ENCODE measurements around the gene MBD3. TPM values are rescaled to one million over a fixed set of nuclear protein-coding genes. Genes with fewer than 3 reads are reported as not detected.

Gene MBD3
- total and polyA plus RNA-seq, 4 donors: 12.4 to 57.6 (median 50.2) TPM

- no peak for TF ChIP-seq SP1 (IDR thresholded peaks at IDR 0.05)
- no peak for TF ChIP-seq NR2F2 (IDR thresholded peaks at IDR 0.05)
- no peak for TF ChIP-seq MAX (IDR thresholded peaks at IDR 0.05)
- no peak for TF ChIP-seq FOXA2 (IDR thresholded peaks at IDR 0.05)
- TF ChIP-seq YY1 (IDR thresholded peaks at IDR 0.05): no peak
- no peak for TF ChIP-seq HNF4G (IDR thresholded peaks at IDR 0.05)
- Histone ChIP-seq H3K9ac (ENCODE audit: low read depth in 1 of 2, low read length in 2 of 2) (no peak overlapping the region), H3K27me3 (ENCODE audit: control insufficient read depth in 4 of 4, insufficient read depth in 4 of 4, low read length in 3 of 4) (no peaks in the 10 kb centered on the region), H3K4me1 (ENCODE audit: control insufficient read depth in 4 of 4, insufficient read depth in 4 of 4, low read length in 3 of 4) (peaks cover 5 to 26% (median 19%) of the 10 kb centered on the region in 4 donors), H3K27ac (ENCODE audit: low read depth in 1 of 2, low read length in 2 of 2) (no peak overlapping the region), H3K36me3 (ENCODE audit: control insufficient read depth in 4 of 4, insufficient read depth in 3 of 4, low read depth in 1 of 4, low read length in 3 of 4) (peaks cover 7 to 19% (median 11%) of the 10 kb centered on the region in 4 donors), H3K9me3 (ENCODE audit: control insufficient read depth in 4 of 4, low read length in 3 of 4) (no peaks in the 10 kb centered on the region), H3K4me3 (ENCODE audit: low read depth in 1 of 3, low read length in 3 of 3) (no peak overlapping the region)
- WGBS: 94% methylated on average over 21 of the region's 21 CpGs
- DNase-seq (ENCODE audit: low spot score): no peak
Measured at GRCh38 chr19:1602091-1602707, 9.5 kb upstream of the MBD3 start.

- no peak overlapping the region for H3K27ac ChIP-seq (ENCODE audit: low read depth in 1 of 2, low read length in 2 of 2)
- H3K9ac ChIP-seq (ENCODE audit: low read depth in 1 of 2, low read length in 2 of 2): no peak overlapping the region
- no peak for TF ChIP-seq RXRA (IDR thresholded peaks at IDR 0.05)
- no peak for TF ChIP-seq HNF4A (conservative IDR thresholded peaks at IDR 0.05)
- no peak for TF ChIP-seq RAD21 (IDR thresholded peaks at IDR 0.05)
- no peak for TF ChIP-seq ZBTB33 (IDR thresholded peaks at IDR 0.05)
- no peak for TF ChIP-seq TAF1 (conservative IDR thresholded peaks at IDR 0.05)
- TF ChIP-seq MAX (IDR thresholded peaks at IDR 0.05): no peak
- TF ChIP-seq HNF4G (IDR thresholded peaks at IDR 0.05): no peak
- no peak for TF ChIP-seq FOXA1 (IDR thresholded peaks at IDR 0.05)
- no peak for TF ChIP-seq REST (IDR thresholded peaks at IDR 0.05)
- TF ChIP-seq CTCF (IDR thresholded peaks at IDR 0.05; ENCODE audit: low read depth, low read length, missing input control): no peak
- no peak for TF ChIP-seq GABPA (IDR thresholded peaks at IDR 0.05 in 1 of 2, conservative IDR thresholded peaks at IDR 0.05 in 1 of 2)
- TF ChIP-seq JUND (IDR thresholded peaks at IDR 0.05): no peak
- no peak for TF ChIP-seq YY1 (IDR thresholded peaks at IDR 0.05)
- no peak for TF ChIP-seq SP1 (IDR thresholded peaks at IDR 0.05)
- no peak for TF ChIP-seq EGR1 (IDR thresholded peaks at IDR 0.05; ENCODE audit: low read depth in 2 of 2)
- TF ChIP-seq ATF3 (IDR thresholded peaks at IDR 0.05): no peak
- 90% methylated on average over 14 of the region's 14 CpGs for WGBS
- H3K4me1 ChIP-seq (ENCODE audit: control insufficient read depth in 4 of 4, insufficient read depth in 4 of 4, low read length in 3 of 4): peaks cover 5 to 26% (median 19%) of the 10 kb centered on the region in 4 donors
- no peak overlapping the region for H3K4me3 ChIP-seq (ENCODE audit: low read depth in 1 of 3, low read length in 3 of 3)
- H3K9me3 ChIP-seq (ENCODE audit: control insufficient read depth in 4 of 4, low read length in 3 of 4): no peaks in the 10 kb centered on the region
- no peaks in the 10 kb centered on the region for H3K27me3 ChIP-seq (ENCODE audit: control insufficient read depth in 4 of 4, insufficient read depth in 4 of 4, low read length in 3 of 4)
- no peak for DNase-seq (ENCODE audit: low spot score)
- H3K36me3 ChIP-seq (ENCODE audit: control insufficient read depth in 4 of 4, insufficient read depth in 3 of 4, low read depth in 1 of 4, low read length in 3 of 4): peaks cover 7 to 21% (median 12%) of the 10 kb centered on the region in 4 donors
Measured at GRCh38 chr19:1601613-1602064, 9.0 kb upstream of the MBD3 start.
